Dendritic cell treated with granulocyte-macrophage colony-stimulating factor and Interleukin-4, amounts not matched to agents 40 ng/mL and 50 ng/mL, for 4 days (primary cell): Measurements from ENCODE around the gene KDM5D.

ENCODE experiments used
- H3K27ac Mint-ChIP-seq: one replicate; pipeline ENCODE4 v1.8.0; 2022; ENCODE audit warnings: mild to moderate bottlenecking, mixed read lengths
- H3K27me3 Mint-ChIP-seq: one replicate; pipeline ENCODE4 v1.8.0; 2022; ENCODE audit warnings: mild to moderate bottlenecking, mixed read lengths
- H3K36me3 Mint-ChIP-seq: one replicate; pipeline ENCODE4 v1.8.0; 2022; ENCODE audit warnings: low read depth, mixed read lengths
- H3K4me1 Mint-ChIP-seq: one replicate; pipeline ENCODE4 v1.8.0; 2022; ENCODE audit warnings: low read depth, mixed read lengths
- H3K4me3 Mint-ChIP-seq: one replicate; pipeline ENCODE4 v1.8.0; 2022; ENCODE audit warnings: mild to moderate bottlenecking, moderate library complexity, mixed read lengths
- H3K9me3 Mint-ChIP-seq: one replicate; pipeline ENCODE4 v1.8.0; 2022; ENCODE audit warnings: mixed read lengths
- intact Hi-C: fragments of 100-400 bp; cut with micrococcal nuclease; formaldehyde crosslinking; loops from one replicate; pipeline ENCODE4 v1.15.0; 2022

KDM5D gene

GRCh38 chrY:19744381-19745378 is at the start of gene KDM5D:
Gene KDM5D (minus strand): TSS chrY:19744726. CDS start chrY:19744534, 192 bp downstream.
- peak within 1 kb of the TSS; percentile 90 for H3K27ac Mint-ChIP-seq
- intact Hi-C loops: loop anchor here (10.0 kb wide), 1 partner anchor 830 kb away; the partner anchor contains the start of gene EIF1AY
- H3K27me3 Mint-ChIP-seq: no peaks in the 10 kb centered on the region
- H3K4me1 Mint-ChIP-seq: peaks cover 5% of the 10 kb centered on the region
- H3K4me3 Mint-ChIP-seq: peak within 1 kb of the TSS; percentile 79
- peaks cover 36% of the 10 kb centered on the region for H3K36me3 Mint-ChIP-seq
- H3K9me3 Mint-ChIP-seq: no peaks in the 10 kb centered on the region

- H3K9me3 Mint-ChIP-seq: no peaks in the 10 kb centered on the region
- H3K27me3 Mint-ChIP-seq: no peaks in the 10 kb centered on the region
- intact Hi-C loops: no loop called here
Measured at GRCh38 chrY:19768375-19768774, 23.8 kb upstream of the KDM5D start.

GRCh38 chrY:19743331-19743730 is 1.2 kb downstream of the KDM5D start:
- peak overlapping the region; percentile 23 for H3K4me3 Mint-ChIP-seq
- H3K36me3 Mint-ChIP-seq: peaks cover 46% of the 10 kb centered on the region
- peaks cover 11% of the 10 kb centered on the region for H3K4me1 Mint-ChIP-seq
- H3K27ac Mint-ChIP-seq: no peak overlapping the region
- H3K9me3 Mint-ChIP-seq: no peaks in the 10 kb centered on the region
- intact Hi-C loops: loop anchor here (10.0 kb wide), 1 partner anchor 831 kb away; the partner anchor contains the start of gene EIF1AY
- no peaks in the 10 kb centered on the region for H3K27me3 Mint-ChIP-seq

More at GRCh38 chrY:19768375-19768774, 23.8 kb upstream of the KDM5D start:
- no peaks in the 10 kb centered on the region for H3K4me1 Mint-ChIP-seq
- no peak overlapping the region for H3K4me3 Mint-ChIP-seq
- H3K27ac Mint-ChIP-seq: no peak overlapping the region
- H3K36me3 Mint-ChIP-seq: no peaks in the 10 kb centered on the region

GRCh38 chrY:19742153-19742552 is 2.4 kb downstream of the KDM5D start:
- Mint-ChIP-seq H3K4me1 (peaks cover 11% of the 10 kb centered on the region), H3K9me3 (no peaks in the 10 kb centered on the region), H3K27ac (no peak overlapping the region), H3K4me3 (no peak overlapping the region), H3K27me3 (no peaks in the 10 kb centered on the region), H3K36me3 (peaks cover 46% of the 10 kb centered on the region)
- intact Hi-C loops: loop anchor here (10.0 kb wide), 1 partner anchor 833 kb away; the partner anchor contains the start of gene EIF1AY

- Mint-ChIP-seq H3K36me3 (peaks cover 54% of the 10 kb centered on the region), H3K4me3 (no peak overlapping the region), H3K27ac (no peak overlapping the region), H3K27me3 (no peaks in the 10 kb centered on the region), H3K9me3 (no peaks in the 10 kb centered on the region), H3K4me1 (peaks cover 10% of the 10 kb centered on the region)
- intact Hi-C loops: no loop called here
Measured at GRCh38 chrY:19734425-19734824, 10.1 kb downstream of the KDM5D start.

GRCh38 chrY:19717950-19718349 is 26.6 kb downstream of the KDM5D start:
- peaks cover 95% of the 10 kb centered on the region for H3K36me3 Mint-ChIP-seq
- intact Hi-C loops: loop anchor here (10.0 kb wide), 1 partner anchor 153 kb away; no protein-coding TSS in a partner anchor
- no peaks in the 10 kb centered on the region for H3K27me3 Mint-ChIP-seq
- H3K4me1 Mint-ChIP-seq: peaks cover 5% of the 10 kb centered on the region
- no peaks in the 10 kb centered on the region for H3K9me3 Mint-ChIP-seq
- no peak overlapping the region for H3K27ac Mint-ChIP-seq
- no peak overlapping the region for H3K4me3 Mint-ChIP-seq

- Mint-ChIP-seq H3K27me3 (no peaks in the 10 kb centered on the region), H3K36me3 (peaks cover 89% of the 10 kb centered on the region), H3K27ac (no peak overlapping the region), H3K4me1 (peaks cover 5% of the 10 kb centered on the region), H3K4me3 (no peak overlapping the region), H3K9me3 (no peaks in the 10 kb centered on the region)
- intact Hi-C loops: loop anchor here (10.0 kb wide), 1 partner anchor 152 kb away; no protein-coding TSS in a partner anchor
Measured at GRCh38 chrY:19717146-19717545, 27.4 kb downstream of the KDM5D start.

GRCh38 chrY:19715226-19715625 is 29.3 kb downstream of the KDM5D start:
- intact Hi-C loops: loop anchor here (10.0 kb wide), 1 partner anchor 150 kb away; no protein-coding TSS in a partner anchor
- H3K4me1 Mint-ChIP-seq: peaks cover 5% of the 10 kb centered on the region
- no peak overlapping the region for H3K4me3 Mint-ChIP-seq
- H3K36me3 Mint-ChIP-seq: peaks cover 81% of the 10 kb centered on the region
- H3K27ac Mint-ChIP-seq: no peak overlapping the region
- H3K9me3 Mint-ChIP-seq: no peaks in the 10 kb centered on the region
- H3K27me3 Mint-ChIP-seq: no peaks in the 10 kb centered on the region

- Mint-ChIP-seq H3K27ac (no peak overlapping the region), H3K9me3 (no peaks in the 10 kb centered on the region), H3K27me3 (no peaks in the 10 kb centered on the region), H3K4me1 (no peaks in the 10 kb centered on the region), H3K4me3 (no peak overlapping the region), H3K36me3 (peaks cover 80% of the 10 kb centered on the region)
- intact Hi-C loops: loop anchor here (10.0 kb wide), 1 partner anchor 149 kb away; no protein-coding TSS in a partner anchor
Measured at GRCh38 chrY:19713430-19713829, 31.1 kb downstream of the KDM5D start.

GRCh38 chrY:19706273-19706672 is 38.3 kb downstream of the KDM5D start:
- Mint-ChIP-seq H3K4me1 (no peaks in the 10 kb centered on the region), H3K4me3 (no peak overlapping the region), H3K27me3 (no peaks in the 10 kb centered on the region), H3K36me3 (peaks cover 96% of the 10 kb centered on the region), H3K27ac (no peak overlapping the region), H3K9me3 (no peaks in the 10 kb centered on the region)
- intact Hi-C loops: no loop called here

GRCh38 chrY:19698495-19698894 is 46.0 kb downstream of the KDM5D start:
- Mint-ChIP-seq H3K36me3 (peaks cover 90% of the 10 kb centered on the region), H3K4me1 (no peaks in the 10 kb centered on the region), H3K9me3 (peaks cover 14% of the 10 kb centered on the region), H3K27ac (no peak overlapping the region), H3K4me3 (no peak overlapping the region), H3K27me3 (no peaks in the 10 kb centered on the region)
- intact Hi-C loops: no loop called here

- H3K27me3 Mint-ChIP-seq: no peaks in the 10 kb centered on the region
- no peaks in the 10 kb centered on the region for H3K4me1 Mint-ChIP-seq
Measured at GRCh38 chrY:19680821-19681220, 63.7 kb downstream of the KDM5D start.

More at GRCh38 chrY:19680821-19681220, 63.7 kb downstream of the KDM5D start:
- no peaks in the 10 kb centered on the region for H3K36me3 Mint-ChIP-seq
- H3K4me3 Mint-ChIP-seq: no peak overlapping the region
- H3K9me3 Mint-ChIP-seq: peaks cover 18% of the 10 kb centered on the region
- intact Hi-C loops: no loop called here
- no peak overlapping the region for H3K27ac Mint-ChIP-seq
